ENCODE results near the gene NEUROD2.
"Not testable (repeated sequence)": the region's sequence is repeated elsewhere in the genome, so short reads cannot be mapped to it uniquely, and the experiment has no call there.

Gene NEUROD2

DNA sequence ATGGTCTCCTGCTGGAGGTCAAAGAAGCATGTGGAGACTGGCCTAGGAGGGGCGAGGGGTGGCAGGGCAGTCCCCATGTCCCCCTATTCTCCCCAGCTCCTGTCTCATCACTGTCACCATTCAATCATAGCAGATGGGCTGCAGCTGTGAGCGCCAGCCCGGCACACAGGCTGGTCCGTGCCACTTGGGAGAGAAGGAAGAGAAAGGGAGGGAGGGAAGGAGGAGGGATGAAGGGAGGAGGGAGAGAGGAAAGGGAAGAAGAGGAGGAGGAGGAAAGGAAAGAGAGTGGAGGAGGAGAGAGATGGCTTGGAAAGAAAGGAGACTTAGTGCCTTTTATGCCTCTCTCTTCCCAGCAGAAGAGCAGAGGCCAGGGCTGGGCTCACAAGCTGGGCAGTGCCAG, 12.4 kb downstream of the NEUROD2 start:
- no peaks in the 10 kb centered on the region for H3K36me3 ChIP-seq
- TF ChIP-seq, protein P1, sequence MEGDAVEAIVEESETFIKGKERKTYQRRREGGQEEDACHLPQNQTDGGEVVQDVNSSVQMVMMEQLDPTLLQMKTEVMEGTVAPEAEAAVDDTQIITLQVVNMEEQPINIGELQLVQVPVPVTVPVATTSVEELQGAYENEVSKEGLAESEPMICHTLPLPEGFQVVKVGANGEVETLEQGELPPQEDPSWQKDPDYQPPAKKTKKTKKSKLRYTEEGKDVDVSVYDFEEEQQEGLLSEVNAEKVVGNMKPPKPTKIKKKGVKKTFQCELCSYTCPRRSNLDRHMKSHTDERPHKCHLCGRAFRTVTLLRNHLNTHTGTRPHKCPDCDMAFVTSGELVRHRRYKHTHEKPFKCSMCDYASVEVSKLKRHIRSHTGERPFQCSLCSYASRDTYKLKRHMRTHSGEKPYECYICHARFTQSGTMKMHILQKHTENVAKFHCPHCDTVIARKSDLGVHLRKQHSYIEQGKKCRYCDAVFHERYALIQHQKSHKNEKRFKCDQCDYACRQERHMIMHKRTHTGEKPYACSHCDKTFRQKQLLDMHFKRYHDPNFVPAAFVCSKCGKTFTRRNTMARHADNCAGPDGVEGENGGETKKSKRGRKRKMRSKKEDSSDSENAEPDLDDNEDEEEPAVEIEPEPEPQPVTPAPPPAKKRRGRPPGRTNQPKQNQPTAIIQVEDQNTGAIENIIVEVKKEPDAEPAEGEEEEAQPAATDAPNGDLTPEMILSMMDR (IDR thresholded peaks at IDR 0.05): no peak
- no peak overlapping the region for H3K4me3 ChIP-seq (ENCODE audit: low read depth in 1 of 2, low read length in 1 of 2)
- H3K27me3 ChIP-seq: peaks cover 100% of the 10 kb centered on the region
- no peaks in the 10 kb centered on the region for H3K4me1 ChIP-seq (ENCODE audit: control insufficient read depth in 1 of 2, insufficient read depth in 1 of 2, low read depth in 1 of 2, low read length in 1 of 2)
- no peaks in the 10 kb centered on the region for H3K9me3 ChIP-seq
- H3K27ac ChIP-seq: no peak overlapping the region

DNA sequence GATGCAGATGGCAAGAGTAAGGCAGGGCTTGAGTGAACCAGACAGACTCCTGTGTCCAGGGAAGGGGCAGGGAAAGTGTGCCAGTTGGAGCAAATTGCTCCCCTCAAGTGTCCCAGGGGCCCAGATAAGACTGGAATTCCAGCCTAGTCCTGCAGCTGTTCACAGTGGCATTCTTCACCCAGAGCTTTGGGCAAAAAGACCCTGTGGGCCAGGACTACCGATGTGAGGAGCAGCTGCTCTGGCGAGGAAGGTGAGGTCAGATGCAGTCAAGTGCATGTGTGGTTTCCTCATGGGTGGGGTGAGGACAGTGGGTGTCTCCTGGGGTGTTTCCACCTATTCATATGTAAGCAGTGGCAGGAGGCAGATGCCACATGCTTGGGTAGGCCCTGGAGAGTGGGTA, 14.3 kb downstream of the NEUROD2 start:
- Histone ChIP-seq H3K4me3 (ENCODE audit: low read depth in 1 of 2, low read length in 1 of 2) (no peak overlapping the region), H3K27me3 (peaks cover 95% of the 10 kb centered on the region), H3K4me1 (ENCODE audit: control insufficient read depth in 1 of 2, insufficient read depth in 1 of 2, low read depth in 1 of 2, low read length in 1 of 2) (no peaks in the 10 kb centered on the region)

DNA sequence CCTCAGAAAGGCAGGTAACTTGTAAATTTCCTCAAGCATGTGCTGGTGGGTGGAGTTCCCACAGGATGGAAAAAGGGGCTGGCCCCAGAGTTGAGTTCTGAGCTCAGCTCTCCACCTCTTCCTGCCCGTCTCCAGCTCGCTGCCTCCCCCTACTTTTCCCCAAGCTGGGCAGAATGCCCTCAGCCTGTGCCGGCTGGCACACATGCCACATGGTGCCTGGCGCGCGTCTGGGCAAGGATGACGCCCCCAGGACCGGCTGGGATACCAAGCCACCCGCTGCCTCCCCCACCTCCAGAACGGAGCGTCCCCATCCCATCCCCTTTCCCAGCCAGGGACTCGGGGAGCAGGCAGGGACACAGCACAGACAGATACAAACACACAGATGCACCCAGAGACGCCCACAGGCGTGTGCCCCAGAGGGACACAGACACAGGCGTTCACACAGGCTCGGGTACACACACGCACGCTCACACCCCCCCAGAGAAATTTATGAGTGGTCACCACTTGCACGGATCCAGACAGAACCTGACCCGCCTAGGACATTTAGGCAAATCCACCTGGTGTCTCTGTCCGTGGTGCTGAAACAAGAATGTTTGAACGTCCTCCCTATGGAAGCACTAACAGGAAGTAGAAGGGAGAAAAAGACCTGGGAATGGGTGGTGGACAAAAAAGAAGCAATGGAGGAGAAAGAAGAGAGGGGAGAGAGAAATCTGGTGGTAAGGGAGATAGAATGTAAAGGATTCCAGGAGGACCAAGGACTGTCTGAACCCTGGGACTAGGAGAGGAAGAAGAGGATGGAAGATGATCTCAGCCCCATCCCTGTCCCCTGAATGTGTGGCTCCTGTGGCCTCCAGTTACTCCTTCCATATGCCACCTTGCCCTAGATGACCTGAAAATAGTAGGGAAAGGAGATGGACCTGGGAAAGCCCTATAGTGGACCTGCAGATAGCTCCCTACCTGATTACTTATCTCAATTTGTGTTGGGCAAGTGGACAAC, 15.5 kb downstream of the NEUROD2 start:
- no peak overlapping the region for H3K4me3 ChIP-seq (ENCODE audit: low read depth in 1 of 2, low read length in 1 of 2)
- no peaks in the 10 kb centered on the region for H3K36me3 ChIP-seq
- TF ChIP-seq, protein P1 (IDR thresholded peaks at IDR 0.05): no peak
- no peak overlapping the region for H3K27ac ChIP-seq
- H3K9me3 ChIP-seq: no peaks in the 10 kb centered on the region
- H3K27me3 ChIP-seq: peaks cover 93% of the 10 kb centered on the region
- H3K4me1 ChIP-seq (ENCODE audit: control insufficient read depth in 1 of 2, insufficient read depth in 1 of 2, low read depth in 1 of 2, low read length in 1 of 2): no peaks in the 10 kb centered on the region

More for the DNA sequence above, 14.3 kb downstream of the NEUROD2 start:
- Histone ChIP-seq H3K36me3 (no peaks in the 10 kb centered on the region), H3K9me3 (no peaks in the 10 kb centered on the region), H3K27ac (no peak overlapping the region)
- TF ChIP-seq, protein P1 (IDR thresholded peaks at IDR 0.05): no peak

DNA sequence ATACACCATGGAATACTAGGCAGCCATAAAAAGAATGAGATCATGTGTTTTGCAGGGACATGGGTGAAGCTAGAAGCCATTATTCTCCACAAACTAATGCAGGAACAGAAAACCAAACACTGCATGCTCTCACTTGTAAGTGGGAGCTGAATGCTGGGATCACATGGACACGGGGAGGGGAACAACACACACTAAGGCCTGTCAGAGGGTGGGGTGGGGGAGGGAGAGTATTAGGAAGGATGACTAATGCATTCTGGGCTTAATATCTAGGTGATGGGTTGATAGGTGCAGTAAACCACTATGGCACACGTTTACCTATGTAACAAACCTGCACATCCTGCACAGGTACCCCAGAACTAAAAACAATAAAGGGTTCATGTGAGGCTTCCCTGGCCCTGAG, 17.5 kb downstream of the NEUROD2 start:
- H3K4me1 ChIP-seq (ENCODE audit: control insufficient read depth in 1 of 2, insufficient read depth in 1 of 2, low read depth in 1 of 2, low read length in 1 of 2); H3K9me3 ChIP-seq; H3K4me3 ChIP-seq (ENCODE audit: low read depth in 1 of 2, low read length in 1 of 2); H3K27ac ChIP-seq; H3K36me3 ChIP-seq: not testable (repeated sequence)
- peaks cover 79% of the 10 kb centered on the region for H3K27me3 ChIP-seq

DNA sequence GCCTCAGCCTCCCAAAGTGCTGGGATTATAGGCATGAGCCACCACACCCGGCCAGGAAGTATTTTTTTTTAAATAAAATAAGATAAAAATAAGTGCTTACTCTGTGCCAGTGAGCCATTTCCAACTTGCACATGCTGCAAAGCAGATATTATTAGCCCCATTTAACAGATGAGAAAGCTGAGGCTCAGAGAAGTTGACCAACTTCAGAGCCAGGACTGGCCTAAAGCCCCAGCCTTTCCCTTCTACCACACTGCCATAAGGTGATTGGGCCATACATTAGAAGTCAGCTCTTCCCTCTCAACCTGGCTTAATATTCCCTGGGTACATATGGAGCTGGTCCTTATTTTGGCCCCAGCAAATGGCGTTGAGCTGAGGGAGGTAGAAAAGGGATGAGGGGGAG, 25.1 kb downstream of the NEUROD2 start:
- H3K36me3 ChIP-seq: no peaks in the 10 kb centered on the region
- H3K4me1 ChIP-seq (ENCODE audit: control insufficient read depth in 1 of 2, insufficient read depth in 1 of 2, low read depth in 1 of 2, low read length in 1 of 2): no peaks in the 10 kb centered on the region
- no peaks in the 10 kb centered on the region for H3K9me3 ChIP-seq
- no peak overlapping the region for H3K27ac ChIP-seq
- H3K4me3 ChIP-seq (ENCODE audit: low read depth in 1 of 2, low read length in 1 of 2): no peak overlapping the region
- peaks cover 41% of the 10 kb centered on the region for H3K27me3 ChIP-seq
- TF ChIP-seq, protein P1 (IDR thresholded peaks at IDR 0.05): no peak

DNA sequence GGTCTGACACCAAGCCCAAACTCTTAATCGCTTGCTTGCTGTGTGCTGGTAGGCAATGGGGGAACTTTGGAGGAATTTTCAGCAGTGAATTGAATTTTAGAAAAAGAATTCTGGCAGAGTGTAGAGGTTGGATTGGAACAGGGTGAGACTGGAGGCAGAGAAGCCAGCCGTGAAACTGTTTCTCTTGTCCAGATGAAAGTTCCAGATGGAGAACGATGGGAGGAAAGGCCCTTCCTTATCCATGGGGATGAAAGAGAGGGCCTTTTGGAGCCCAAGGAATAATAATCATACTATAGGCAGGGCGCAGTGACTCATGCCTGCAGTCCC, 26.0 kb downstream of the NEUROD2 start:
- Histone ChIP-seq H3K27me3 (peaks cover 39% of the 10 kb centered on the region), H3K9me3 (no peaks in the 10 kb centered on the region), H3K27ac (no peak overlapping the region), H3K4me3 (ENCODE audit: low read depth in 1 of 2, low read length in 1 of 2) (no peak overlapping the region), H3K36me3 (no peaks in the 10 kb centered on the region), H3K4me1 (ENCODE audit: control insufficient read depth in 1 of 2, insufficient read depth in 1 of 2, low read depth in 1 of 2, low read length in 1 of 2) (no peaks in the 10 kb centered on the region)
- TF ChIP-seq, protein P1 (IDR thresholded peaks at IDR 0.05): no peak

All from neutrophil (primary cell).